ENCODE measurements around the gene SMPD4.
"Not testable (repeated sequence)": the region's sequence is repeated elsewhere in the genome, so short reads cannot be mapped to it uniquely, and the experiment has no call there.

SMPD4 gene

GRCh38 chr2:130185436-130185835 lies 4.0 kb upstream of the SMPD4 start:
- Histone ChIP-seq H3K27me3 (ENCODE audit: insufficient read depth, low read length) (no peaks in the 10 kb centered on the region), H3K9me3 (ENCODE audit: insufficient read depth, low read depth, low read length) (no peaks in the 10 kb centered on the region), H3K36me3 (ENCODE audit: insufficient read depth, low read depth, low read length) (peaks cover 8% of the 10 kb centered on the region; the same call in 1 of the 2 replicates), H3K9ac (ENCODE audit: low read depth, low read length) (no peak overlapping the region), H3K4me3 (ENCODE audit: low read length) (no peak overlapping the region), H3K27ac (ENCODE audit: low read length) (no peak overlapping the region), H3K4me1 (ENCODE audit: insufficient read depth, low read length) (no peaks in the 10 kb centered on the region)

DNA sequence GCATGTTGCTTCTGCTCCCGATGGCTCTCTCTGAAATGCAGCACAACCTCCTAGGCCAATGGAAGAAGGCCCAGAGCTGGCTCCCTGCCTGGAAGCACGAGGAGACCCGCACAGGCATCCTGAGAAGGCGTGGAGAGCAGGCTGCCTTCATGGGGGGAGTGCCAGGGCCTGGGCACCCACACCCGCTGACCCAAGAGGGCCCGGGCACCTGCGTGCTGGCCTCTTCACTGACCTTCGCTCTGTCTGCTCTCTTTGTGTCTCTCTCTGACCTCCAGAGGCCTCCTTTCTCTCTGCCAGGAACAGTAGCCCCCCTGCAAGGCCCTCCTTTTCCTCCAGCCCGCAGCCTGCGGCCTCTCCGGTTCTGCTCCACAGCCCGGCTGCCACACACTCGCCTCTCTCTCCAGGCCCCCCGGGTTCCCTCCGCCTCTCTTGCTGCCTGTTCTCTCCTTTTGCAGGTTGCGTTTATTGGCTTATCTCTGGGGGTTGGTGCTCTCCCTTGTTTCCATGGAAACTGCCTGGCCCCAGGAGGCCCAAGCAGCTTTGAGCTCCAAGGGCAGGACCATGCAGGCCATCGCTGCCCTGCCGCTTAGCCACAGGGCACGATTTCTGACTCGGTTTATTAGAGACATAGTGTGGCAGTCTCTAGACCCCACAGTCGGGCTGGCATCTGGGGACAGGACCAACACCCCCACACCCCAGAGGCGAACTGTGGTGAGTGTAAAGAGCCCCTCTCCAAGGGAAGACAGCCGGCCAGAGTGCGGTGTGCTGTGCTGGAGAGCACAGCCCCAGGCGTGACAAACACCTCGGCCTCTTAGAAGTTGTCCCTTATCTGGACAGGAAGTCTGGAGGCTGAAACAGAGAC lies 2.3 kb upstream of the SMPD4 start:
- Histone ChIP-seq H3K9ac (ENCODE audit: low read depth, low read length) (no peak overlapping the region; the same call in 1 of the 2 replicates), H3K4me3 (ENCODE audit: low read length) (peak overlapping the region; percentile 72; the same call in 1 of the 2 replicates), H3K36me3 (ENCODE audit: insufficient read depth, low read depth, low read length) (peaks cover 11% of the 10 kb centered on the region; the same call in 1 of the 2 replicates), H3K9me3 (ENCODE audit: insufficient read depth, low read depth, low read length) (no peaks in the 10 kb centered on the region), H3K27me3 (ENCODE audit: insufficient read depth, low read length) (no peaks in the 10 kb centered on the region), H3K27ac (ENCODE audit: low read length) (no peak overlapping the region), H3K4me1 (ENCODE audit: insufficient read depth, low read length) (no peaks in the 10 kb centered on the region)

GRCh38 chr2:130182826-130183511 lies 1.6 kb upstream of the SMPD4 start:
- not testable (repeated sequence) for H3K9me3 ChIP-seq (ENCODE audit: insufficient read depth, low read depth, low read length); H3K4me1 ChIP-seq (ENCODE audit: insufficient read depth, low read length); H3K27ac ChIP-seq (ENCODE audit: low read length); H3K27me3 ChIP-seq (ENCODE audit: insufficient read depth, low read length)
- Histone ChIP-seq H3K36me3 (ENCODE audit: insufficient read depth, low read depth, low read length) (peaks cover 12% of the 10 kb centered on the region; the same call in 1 of the 2 replicates), H3K9ac (ENCODE audit: low read depth, low read length) (peak overlapping the region; percentile 71; the same call in 1 of the 2 replicates), H3K4me3 (ENCODE audit: low read length) (peak overlapping the region; percentile 72)

DNA sequence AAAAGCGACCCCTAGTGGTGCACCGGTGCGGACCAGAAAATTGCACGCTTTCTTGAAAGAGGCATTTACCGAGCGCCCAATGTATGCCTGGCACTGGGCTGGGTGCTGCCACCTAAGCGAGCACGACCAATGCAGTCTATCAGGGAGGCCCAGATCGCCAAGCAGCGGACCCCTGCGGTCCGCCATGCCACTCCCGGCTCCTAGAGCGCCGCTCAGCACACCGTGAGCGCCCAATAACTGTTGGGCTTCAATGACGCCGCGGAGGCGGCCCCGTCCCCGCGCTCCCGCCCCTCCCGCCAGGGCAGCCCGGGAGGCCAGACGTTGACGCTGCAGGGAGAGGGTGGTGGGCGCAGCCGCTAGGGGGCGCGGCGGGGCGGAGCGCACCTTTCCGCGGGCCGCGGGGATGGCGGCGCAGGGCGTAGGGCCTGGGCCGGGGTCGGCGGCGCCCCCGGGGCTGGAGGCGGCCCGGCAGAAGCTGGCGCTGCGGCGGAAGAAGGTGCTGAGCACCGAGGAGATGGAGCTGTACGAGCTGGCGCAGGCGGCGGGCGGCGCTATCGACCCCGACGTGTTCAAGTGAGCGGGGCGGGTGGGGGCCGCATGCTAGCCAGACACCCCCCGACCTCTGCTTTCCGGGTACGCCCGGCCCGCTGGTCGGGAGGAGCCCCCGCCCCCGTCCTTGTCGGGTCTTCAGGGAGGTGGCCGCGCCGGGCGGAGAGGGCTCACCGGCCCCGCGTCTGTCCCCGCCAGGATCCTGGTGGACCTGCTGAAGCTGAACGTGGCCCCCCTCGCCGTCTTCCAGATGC lies 679 bp upstream of the SMPD4 start, which contains the start of gene MZT2B:
Gene MZT2B (plus strand): TSS at position 383 of the 803 bp plus-strand sequence. CDS start 21 bp downstream, at position 404.
- not testable (repeated sequence) for H3K9me3 ChIP-seq (ENCODE audit: insufficient read depth, low read depth, low read length); H3K27me3 ChIP-seq (ENCODE audit: insufficient read depth, low read length); H3K4me1 ChIP-seq (ENCODE audit: insufficient read depth, low read length)
- Histone ChIP-seq H3K36me3 (ENCODE audit: insufficient read depth, low read depth, low read length) (peaks cover 12% of the 10 kb centered on the region; the same call in 1 of the 2 replicates), H3K4me3 (ENCODE audit: low read length) (peak within 1 kb of the TSS; percentile 99), H3K9ac (ENCODE audit: low read depth, low read length) (peak within 1 kb of the TSS; percentile 99), H3K27ac (ENCODE audit: low read length) (peak within 1 kb of the TSS; percentile 78)

DNA sequence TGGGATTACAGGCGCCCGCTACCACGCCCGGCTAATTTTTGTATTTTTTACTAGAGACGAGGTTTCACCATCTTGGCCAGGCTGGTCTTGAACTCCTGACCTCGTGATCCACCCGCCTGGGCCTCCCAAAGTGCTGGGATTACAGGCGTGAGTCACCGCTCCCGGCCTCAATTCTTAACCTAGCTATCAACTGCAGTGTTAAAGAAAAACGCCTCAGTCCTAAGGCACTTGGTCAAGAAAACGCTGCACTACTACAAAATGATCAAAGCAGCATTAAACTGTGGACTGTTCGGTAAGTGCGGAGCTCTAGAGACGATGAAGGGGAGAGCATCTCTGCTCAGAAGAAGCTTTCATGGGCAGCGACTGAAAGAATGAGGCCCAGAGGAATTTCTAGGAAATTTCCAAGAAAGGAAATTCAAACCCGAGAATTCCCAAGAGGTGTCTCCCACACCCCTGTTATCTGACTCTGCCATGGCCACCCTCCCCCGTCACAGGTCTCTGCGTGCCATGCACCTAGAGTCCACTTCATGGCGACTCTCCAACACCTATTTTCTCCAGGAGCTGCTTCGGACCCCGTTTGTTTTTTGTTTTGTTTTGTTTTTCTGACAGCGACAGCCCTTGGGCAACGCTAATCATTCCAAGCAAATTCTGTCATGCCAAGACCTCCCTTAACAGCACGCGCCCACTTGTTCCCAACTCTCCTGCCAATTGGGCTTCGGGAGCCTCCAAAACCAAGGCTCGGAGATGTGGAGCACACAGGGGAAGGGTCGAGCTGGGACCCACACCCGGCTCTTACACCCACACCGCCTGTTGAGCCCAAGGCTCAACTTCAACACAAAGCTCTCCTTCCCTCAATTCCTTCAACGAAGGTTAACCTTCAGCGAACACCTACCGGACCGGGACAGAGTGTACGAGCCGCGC lies 738 bp downstream of the SMPD4 start:
- H3K27me3 ChIP-seq (ENCODE audit: insufficient read depth, low read length); H3K4me1 ChIP-seq (ENCODE audit: insufficient read depth, low read length); H3K9me3 ChIP-seq (ENCODE audit: insufficient read depth, low read depth, low read length): not testable (repeated sequence)
- Histone ChIP-seq H3K9ac (ENCODE audit: low read depth, low read length) (peak overlapping the region; percentile 99), H3K4me3 (ENCODE audit: low read length) (peak overlapping the region; percentile 99), H3K36me3 (ENCODE audit: insufficient read depth, low read depth, low read length) (peaks cover 17% of the 10 kb centered on the region; the same call in 1 of the 2 replicates), H3K27ac (ENCODE audit: low read length) (peak overlapping the region; percentile 78)

GRCh38 chr2:130174866-130175265 lies 6.5 kb downstream of the SMPD4 start:
- not testable (repeated sequence) for H3K27me3 ChIP-seq (ENCODE audit: insufficient read depth, low read length); H3K9me3 ChIP-seq (ENCODE audit: insufficient read depth, low read depth, low read length); H3K4me1 ChIP-seq (ENCODE audit: insufficient read depth, low read length); H3K4me3 ChIP-seq (ENCODE audit: low read length); H3K27ac ChIP-seq (ENCODE audit: low read length); H3K9ac ChIP-seq (ENCODE audit: low read depth, low read length)
- H3K36me3 ChIP-seq (ENCODE audit: insufficient read depth, low read depth, low read length): peaks cover 57% of the 10 kb centered on the region

GRCh38 chr2:130169896-130170295 lies 11.5 kb downstream of the SMPD4 start:
- H3K9ac ChIP-seq (ENCODE audit: low read depth, low read length): no peak overlapping the region
- H3K36me3 ChIP-seq (ENCODE audit: insufficient read depth, low read depth, low read length): peaks cover 86% of the 10 kb centered on the region
- no peaks in the 10 kb centered on the region for H3K27me3 ChIP-seq (ENCODE audit: insufficient read depth, low read length)
- H3K9me3 ChIP-seq (ENCODE audit: insufficient read depth, low read depth, low read length): no peaks in the 10 kb centered on the region
- no peaks in the 10 kb centered on the region for H3K4me1 ChIP-seq (ENCODE audit: insufficient read depth, low read length)
- H3K27ac ChIP-seq (ENCODE audit: low read length): no peak overlapping the region
- no peak overlapping the region for H3K4me3 ChIP-seq (ENCODE audit: low read length)

DNA sequence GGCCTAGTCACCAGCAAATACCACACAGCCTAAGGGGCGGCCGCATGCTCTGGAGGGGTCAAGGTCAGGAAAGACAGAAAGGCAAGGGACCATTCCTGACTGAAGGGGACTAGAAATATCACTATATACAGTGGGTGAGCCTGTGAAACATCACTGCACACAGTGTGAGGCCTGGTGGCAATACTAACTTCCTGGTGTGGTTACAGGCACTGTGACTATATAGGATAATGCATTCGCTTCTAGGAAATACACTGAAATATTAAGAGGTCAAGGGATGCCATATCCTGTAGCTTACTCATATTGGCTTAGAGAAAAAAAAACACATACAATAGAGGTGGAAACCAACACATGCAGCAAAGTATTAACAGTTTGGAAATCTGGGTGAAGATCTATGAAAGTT lies 12.2 kb downstream of the SMPD4 start:
- not testable (repeated sequence) for H3K27ac ChIP-seq (ENCODE audit: low read length); H3K4me3 ChIP-seq (ENCODE audit: low read length); H3K4me1 ChIP-seq (ENCODE audit: insufficient read depth, low read length); H3K9me3 ChIP-seq (ENCODE audit: insufficient read depth, low read depth, low read length); H3K9ac ChIP-seq (ENCODE audit: low read depth, low read length); H3K27me3 ChIP-seq (ENCODE audit: insufficient read depth, low read length)
- H3K36me3 ChIP-seq (ENCODE audit: insufficient read depth, low read depth, low read length): peaks cover 85% of the 10 kb centered on the region

DNA sequence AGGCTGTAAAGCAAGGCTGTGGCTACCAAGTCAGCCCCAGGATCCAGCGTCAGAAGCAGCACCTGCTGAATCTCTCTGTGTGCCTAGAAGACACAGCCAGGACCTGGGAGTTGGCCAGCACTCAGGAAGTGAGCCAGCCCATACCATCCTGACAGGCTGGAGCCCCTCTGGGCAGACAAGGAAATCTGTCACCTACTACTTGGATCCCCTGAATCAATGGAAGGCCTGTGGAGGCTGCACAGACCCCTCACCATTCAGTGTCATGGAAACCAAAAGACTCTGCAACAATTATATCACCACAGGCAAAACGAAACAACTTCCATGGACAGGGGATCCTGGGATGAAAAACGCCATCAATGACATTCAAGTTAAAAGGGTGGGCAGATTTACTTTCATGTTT lies 14.8 kb downstream of the SMPD4 start:
- not testable (repeated sequence) for H3K27ac ChIP-seq (ENCODE audit: low read length); H3K9ac ChIP-seq (ENCODE audit: low read depth, low read length); H3K4me1 ChIP-seq (ENCODE audit: insufficient read depth, low read length); H3K27me3 ChIP-seq (ENCODE audit: insufficient read depth, low read length); H3K4me3 ChIP-seq (ENCODE audit: low read length); H3K9me3 ChIP-seq (ENCODE audit: insufficient read depth, low read depth, low read length)
- peaks cover 75% of the 10 kb centered on the region for H3K36me3 ChIP-seq (ENCODE audit: insufficient read depth, low read depth, low read length)

DNA sequence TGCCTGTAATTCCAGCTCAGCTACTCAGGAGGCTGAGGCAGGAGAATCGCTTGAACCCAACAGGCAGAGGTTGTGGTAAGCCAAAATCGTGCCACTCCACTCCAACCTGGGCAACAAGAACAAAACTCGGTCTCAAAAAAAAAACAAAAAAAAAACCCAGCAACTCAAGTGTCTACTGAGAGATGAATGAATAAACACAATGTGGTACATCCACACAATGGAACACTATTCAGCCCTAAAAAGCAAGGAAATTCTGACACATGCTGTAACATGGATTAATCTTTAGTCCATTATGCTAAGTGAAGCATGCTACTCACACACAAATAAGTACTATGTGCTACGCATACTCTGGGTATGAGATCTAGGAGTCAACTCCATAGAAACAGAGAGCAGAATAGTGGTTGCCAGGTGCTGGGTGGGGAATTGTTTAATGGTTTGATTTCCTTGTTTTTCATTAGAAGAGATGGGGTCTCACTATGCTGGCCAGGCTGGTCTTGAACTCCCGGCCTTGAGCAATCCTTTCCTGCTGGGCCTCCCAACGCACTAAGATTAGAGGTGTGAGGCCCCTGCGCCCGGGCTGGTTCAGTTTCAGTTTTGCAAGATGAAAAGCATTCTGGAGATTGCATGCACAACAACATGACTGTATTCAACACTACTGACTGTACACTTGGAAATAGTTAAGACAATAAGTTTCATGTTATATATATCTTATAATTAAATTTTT lies 15.9 kb downstream of the SMPD4 start:
- Histone ChIP-seq H3K4me1 (ENCODE audit: insufficient read depth, low read length) (no peaks in the 10 kb centered on the region), H3K9me3 (ENCODE audit: insufficient read depth, low read depth, low read length) (no peaks in the 10 kb centered on the region), H3K27me3 (ENCODE audit: insufficient read depth, low read length) (no peaks in the 10 kb centered on the region), H3K9ac (ENCODE audit: low read depth, low read length) (no peak overlapping the region), H3K4me3 (ENCODE audit: low read length) (no peak overlapping the region), H3K36me3 (ENCODE audit: insufficient read depth, low read depth, low read length) (peaks cover 68% of the 10 kb centered on the region), H3K27ac (ENCODE audit: low read length) (no peak overlapping the region)

Measured in iPS-20b (cell line).